Transverse colon (tissue), 4 donors: ENCODE measurements around the gene ANO5. TPM values are rescaled to one million over a fixed set of nuclear protein-coding genes. Genes with fewer than 3 reads are reported as not detected.

Experiments
- DNase-seq: peaks from one replicate; pipeline ENCODE4 v3.0.0-alpha.2; 2019
- H3K27ac ChIP-seq, 4 donors: fragments of 200-600 bp; sonication (generic); 2 replicates each; pipeline ENCODE4 v1.5.1; 2016 to 2018; ENCODE audit warnings: inconsistent platforms in 4 of 4
- H3K27me3 ChIP-seq: fragments of 200-600 bp; sonication (generic); 2 replicates; pipeline ENCODE4 v1.5.1; 2017; ENCODE audit warnings: inconsistent platforms
- H3K36me3 ChIP-seq, 4 donors: fragments of 200-600 bp; sonication (generic); 2 replicates each; pipeline ENCODE4 v1.5.1; 2017 to 2019; ENCODE audit warnings: inconsistent platforms in 4 of 4
- H3K4me1 ChIP-seq, 4 donors: fragments of 200-600 bp; sonication (generic); 2 replicates each; pipeline ENCODE4 v1.5.1; 2017 to 2020; ENCODE audit warnings: inconsistent platforms in 4 of 4
- H3K4me3 ChIP-seq, 4 donors: fragments of 200-600 bp; sonication (generic); 1 replicate in 1 of 4; 2 replicates in 3 of 4; pipeline versions ENCODE4 v1.5.1 to v1.6.1; 2017 to 2019; ENCODE audit warnings: inconsistent platforms in 4 of 4
- H3K9me3 ChIP-seq, 2 donors: fragments of 200-600 bp; sonication (generic); 2 replicates each; pipeline ENCODE4 v1.5.1; 2017 to 2019; ENCODE audit warnings: inconsistent platforms in 2 of 2
- EP300 ChIP-seq: sonication (generic); formaldehyde crosslinking; IDR thresholded peaks from one replicate; pipeline ENCODE4 v1.6.1; 2017; ENCODE audit warnings: antibody characterized with exemption, low read depth
- POLR2A ChIP-seq: fragments of 450-650 bp; IDR thresholded peaks from one replicate; pipeline ENCODE4 v1.6.1; 2016; ENCODE audit warnings: antibody characterized with exemption, mild to moderate bottlenecking, moderate library complexity
- POLR2AphosphoS5 ChIP-seq, 3 donors: sonication (generic); formaldehyde crosslinking; IDR thresholded peaks; one replicate each; pipeline ENCODE4 v1.6.1; 2016; ENCODE audit warnings: antibody characterized with exemption in 3 of 3
- WGBS, 2 donors: methylation state at CpG; one replicate each; pipeline ENCODE4 v1.1.5; 2018; ENCODE audit warnings: low coverage in 1 of 2; 5-methylcytosine and 5-hydroxymethylcytosine counted together
- in situ Hi-C, 4 donors: fragments of 200-750 bp; cut with MboI; loops; one replicate each; pipeline versions ENCODE4 v1.15.0 to v1.15.1; 2017; ENCODE audit warnings: low sequenced_read_pairs in 3 of 4, low pct_ligation_motif_present in 1 of 4, low pct_unique_long_range_greater_than_20kb in 1 of 4
- intact Hi-C: fragments of 100-400 bp; cut with DNase I; formaldehyde crosslinking; loops from one replicate; pipeline ENCODE4 v1.15.1; 2023; ENCODE audit warnings: low total_unique reads
- total RNA-seq, 4 donors: library from RNA; depleted of rRNA; stranded (reverse); fragments of >200 nt; gene quantifications; one replicate each; pipeline ENCODE4 v1.1.0, GENCODE V29; 2016
- TF ChIP-seq, protein P1 (sequence below), 5 experiments: fragments of 200-600 bp in 3 of 5; fragments of 450-650 bp in 2 of 5; sonication (generic) in 3 of 5; IDR thresholded peaks; 1 replicate in 2 of 5; 2 replicates in 3 of 5; pipeline ENCODE4 v1.5.1; 2016 to 2017; ENCODE audit warnings: antibody characterized with exemption in 5 of 5, inconsistent platforms in 3 of 5, mild to moderate bottlenecking in 2 of 5, moderate library complexity in 1 of 5

ANO5 gene
- total RNA-seq, 4 donors from 2014 or later, result 2.0 to 15.2 (median 7.5) TPM

GRCh38 chr11:22161489-22161888, 31.4 kb upstream of the ANO5 start:
- H3K4me3 ChIP-seq, result no peak overlapping the region
- H3K27ac ChIP-seq, result no peak overlapping the region
- no peak for DNase-seq
- H3K9me3 ChIP-seq, result no peaks in the 10 kb centered on the region
- peaks cover 0 to 19% (median 0%) of the 10 kb centered on the region in 4 donors for H3K4me1 ChIP-seq
- 63 to 64% methylated on average over 1 of the region's 1 CpG for WGBS, 2 donors
- intact Hi-C loops (no loop called here), in situ Hi-C loops (loop anchor here in 2 of 4 donors (10.0 kb wide), 2 partner anchors 133 to 143 kb away; no protein-coding TSS in a partner anchor)
- H3K27me3 ChIP-seq, result no peaks in the 10 kb centered on the region
- TF ChIP-seq, protein P1, sequence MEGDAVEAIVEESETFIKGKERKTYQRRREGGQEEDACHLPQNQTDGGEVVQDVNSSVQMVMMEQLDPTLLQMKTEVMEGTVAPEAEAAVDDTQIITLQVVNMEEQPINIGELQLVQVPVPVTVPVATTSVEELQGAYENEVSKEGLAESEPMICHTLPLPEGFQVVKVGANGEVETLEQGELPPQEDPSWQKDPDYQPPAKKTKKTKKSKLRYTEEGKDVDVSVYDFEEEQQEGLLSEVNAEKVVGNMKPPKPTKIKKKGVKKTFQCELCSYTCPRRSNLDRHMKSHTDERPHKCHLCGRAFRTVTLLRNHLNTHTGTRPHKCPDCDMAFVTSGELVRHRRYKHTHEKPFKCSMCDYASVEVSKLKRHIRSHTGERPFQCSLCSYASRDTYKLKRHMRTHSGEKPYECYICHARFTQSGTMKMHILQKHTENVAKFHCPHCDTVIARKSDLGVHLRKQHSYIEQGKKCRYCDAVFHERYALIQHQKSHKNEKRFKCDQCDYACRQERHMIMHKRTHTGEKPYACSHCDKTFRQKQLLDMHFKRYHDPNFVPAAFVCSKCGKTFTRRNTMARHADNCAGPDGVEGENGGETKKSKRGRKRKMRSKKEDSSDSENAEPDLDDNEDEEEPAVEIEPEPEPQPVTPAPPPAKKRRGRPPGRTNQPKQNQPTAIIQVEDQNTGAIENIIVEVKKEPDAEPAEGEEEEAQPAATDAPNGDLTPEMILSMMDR (IDR thresholded peaks at IDR 0.05), result no peak
- no peak for TF ChIP-seq POLR2AphosphoS5 (IDR thresholded peaks at IDR 0.05)
- TF ChIP-seq EP300, result no peak
- no peak for TF ChIP-seq POLR2A
- H3K36me3 ChIP-seq, result no peaks in the 10 kb centered on the region

- intact Hi-C loops (no loop called here), in situ Hi-C loops (loop anchor here in 2 of 4 donors (10.0 kb wide), 2 partner anchors 132 to 142 kb away; no protein-coding TSS in a partner anchor)
- H3K36me3 ChIP-seq, result no peaks in the 10 kb centered on the region
- 78 to 82% methylated on average over 3 of the region's 3 CpGs for WGBS, 2 donors
- TF ChIP-seq POLR2A, result no peak
- TF ChIP-seq, protein P1 (IDR thresholded peaks at IDR 0.05), result no peak
- no peak for TF ChIP-seq EP300
- no peak for TF ChIP-seq POLR2AphosphoS5 (IDR thresholded peaks at IDR 0.05)
- H3K27ac ChIP-seq, result no peak overlapping the region
- no peak overlapping the region for H3K4me3 ChIP-seq
- H3K9me3 ChIP-seq, result no peaks in the 10 kb centered on the region
- no peaks in the 10 kb centered on the region for H3K27me3 ChIP-seq
- peaks cover 0 to 19% (median 0%) of the 10 kb centered on the region in 4 donors for H3K4me1 ChIP-seq
- no peak for DNase-seq
Observed at GRCh38 chr11:22162756-22163155, 30.1 kb upstream of the ANO5 start.

GRCh38 chr11:22163394-22163797, 29.5 kb upstream of the ANO5 start:
- H3K9me3 ChIP-seq, result no peaks in the 10 kb centered on the region
- 50 to 59% methylated on average over 2 to 3 of the region's 3 CpGs for WGBS, 2 donors
- in situ Hi-C loops (loop anchor here in 2 of 4 donors (10.0 kb wide), 2 partner anchors 131 to 141 kb away; no protein-coding TSS in a partner anchor), intact Hi-C loops (no loop called here)
- H3K4me1 ChIP-seq, result peaks cover 0 to 19% (median 0%) of the 10 kb centered on the region in 4 donors
- TF ChIP-seq, protein P1 (IDR thresholded peaks at IDR 0.05), result no peak
- TF ChIP-seq POLR2A (no peak), POLR2AphosphoS5 (IDR thresholded peaks at IDR 0.05) (no peak), EP300 (no peak)
- H3K27me3 ChIP-seq, result no peaks in the 10 kb centered on the region
- DNase-seq, result peak; percentile 6
- no peak overlapping the region for H3K4me3 ChIP-seq
- H3K36me3 ChIP-seq, result no peaks in the 10 kb centered on the region
- no peak overlapping the region for H3K27ac ChIP-seq

DNA sequence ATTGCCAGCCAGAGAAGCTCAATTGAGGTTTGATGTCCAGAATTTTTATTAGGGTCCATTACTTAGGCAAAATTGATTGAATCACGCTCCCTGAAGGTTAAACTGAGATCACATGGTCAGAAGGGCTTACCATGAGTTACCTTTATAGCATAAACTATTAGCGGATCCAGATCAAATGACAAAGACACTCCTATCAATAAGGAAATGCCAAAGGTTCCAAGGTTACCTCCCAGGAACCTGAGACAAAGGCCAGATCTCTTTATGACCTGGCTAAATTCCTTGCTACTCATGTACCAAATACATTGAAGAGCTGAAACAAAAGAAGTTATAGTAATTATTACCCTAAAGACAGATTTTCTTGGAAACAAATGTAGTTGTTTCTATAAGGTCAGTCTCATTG, 27.8 kb upstream of the ANO5 start:
- DNase-seq, result no peak
- WGBS, 2 donors, result 29 to 33% methylated on average over 1 to 2 of the region's 2 CpGs
- TF ChIP-seq POLR2A (no peak), POLR2AphosphoS5 (IDR thresholded peaks at IDR 0.05) (no peak), EP300 (no peak)
- TF ChIP-seq, protein P1 (IDR thresholded peaks at IDR 0.05), result no peak
- in situ Hi-C loops, result loop anchor here in 2 of 4 donors (10.0 kb wide), 2 partner anchors 130 to 140 kb away; no protein-coding TSS in a partner anchor
- H3K27me3 ChIP-seq, result no peaks in the 10 kb centered on the region
- intact Hi-C loops, result no loop called here
- no peaks in the 10 kb centered on the region for H3K9me3 ChIP-seq
- no peaks in the 10 kb centered on the region for H3K36me3 ChIP-seq
- H3K4me1 ChIP-seq, result peaks cover 0 to 19% (median 0%) of the 10 kb centered on the region in 4 donors
- H3K27ac ChIP-seq, result no peak overlapping the region
- H3K4me3 ChIP-seq, result no peak overlapping the region
